ENCODE results near the gene GPER1.

The GPER1 gene

DNA sequence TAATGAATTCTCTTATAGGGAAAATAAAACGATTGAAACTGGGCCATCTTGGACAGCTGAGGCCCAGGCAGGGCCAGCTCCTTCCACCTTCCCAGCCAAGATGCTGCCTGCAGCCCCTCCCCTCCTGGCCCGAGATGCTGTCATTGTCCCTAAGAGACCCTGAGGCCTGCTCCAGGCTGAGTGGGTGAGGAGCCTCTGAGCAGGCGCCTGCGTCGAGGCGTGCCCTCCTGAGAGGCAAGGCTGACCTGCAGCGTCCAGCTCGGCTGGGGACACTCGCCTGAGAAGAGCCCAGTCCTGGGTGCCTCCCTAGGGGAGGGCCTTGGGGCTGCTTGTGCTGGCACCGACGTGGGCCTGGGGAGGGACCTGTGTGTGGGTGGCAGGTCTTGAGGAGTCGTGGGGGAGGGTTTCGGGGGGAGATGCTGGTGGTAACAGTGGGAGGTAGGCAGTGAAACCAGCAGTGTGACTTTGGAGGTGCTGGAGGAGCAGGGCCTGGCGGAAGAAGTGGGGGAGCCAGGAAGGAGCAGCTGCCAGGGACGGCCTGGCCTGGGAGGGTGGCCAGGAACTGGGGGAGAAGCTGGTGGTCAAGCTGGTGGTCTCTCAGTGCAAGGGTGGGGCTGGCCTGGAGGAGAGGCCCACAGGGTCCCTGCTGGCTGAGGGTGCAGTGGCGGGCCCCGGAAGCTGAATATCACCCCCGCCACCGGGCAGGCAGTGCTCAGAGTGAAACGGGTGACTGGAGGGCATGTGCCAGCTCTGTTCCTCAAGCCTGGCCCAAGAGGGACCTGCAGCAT is 35.7 kb upstream of the GPER1 start:
- Histone ChIP-seq H3K27me3 (ENCODE audit: insufficient read depth, low read length) (no peaks in the 10 kb centered on the region), H4K20me1 (ENCODE audit: insufficient read depth, low read length) (no peaks in the 10 kb centered on the region), H3K4me2 (ENCODE audit: low read length) (no peak overlapping the region), H3K9me3 (ENCODE audit: low read length) (no peaks in the 10 kb centered on the region), H3K9ac (ENCODE audit: low read length) (no peak overlapping the region), H2AFZ (ENCODE audit: low read length) (no peak overlapping the region), H3F3A (ENCODE audit: insufficient read depth, low read length) (no peaks in the 10 kb centered on the region), H3K79me2 (ENCODE audit: insufficient read depth, low read length) (no peaks in the 10 kb centered on the region), H3K27ac (ENCODE audit: low read depth, low read length, poor library complexity, severe bottlenecking) (no peak overlapping the region), H3K9me2 (ENCODE audit: low read depth, low read length) (no peaks in the 10 kb centered on the region), H3K36me3 (ENCODE audit: insufficient read depth, low read length) (no peaks in the 10 kb centered on the region), H3K4me1 (ENCODE audit: insufficient read depth, low read length, severe bottlenecking) (no peaks in the 10 kb centered on the region), H3K4me3 (ENCODE audit: low read depth, low read length, poor library complexity, severe bottlenecking) (no peak overlapping the region)
- TF ChIP-seq, protein P1, sequence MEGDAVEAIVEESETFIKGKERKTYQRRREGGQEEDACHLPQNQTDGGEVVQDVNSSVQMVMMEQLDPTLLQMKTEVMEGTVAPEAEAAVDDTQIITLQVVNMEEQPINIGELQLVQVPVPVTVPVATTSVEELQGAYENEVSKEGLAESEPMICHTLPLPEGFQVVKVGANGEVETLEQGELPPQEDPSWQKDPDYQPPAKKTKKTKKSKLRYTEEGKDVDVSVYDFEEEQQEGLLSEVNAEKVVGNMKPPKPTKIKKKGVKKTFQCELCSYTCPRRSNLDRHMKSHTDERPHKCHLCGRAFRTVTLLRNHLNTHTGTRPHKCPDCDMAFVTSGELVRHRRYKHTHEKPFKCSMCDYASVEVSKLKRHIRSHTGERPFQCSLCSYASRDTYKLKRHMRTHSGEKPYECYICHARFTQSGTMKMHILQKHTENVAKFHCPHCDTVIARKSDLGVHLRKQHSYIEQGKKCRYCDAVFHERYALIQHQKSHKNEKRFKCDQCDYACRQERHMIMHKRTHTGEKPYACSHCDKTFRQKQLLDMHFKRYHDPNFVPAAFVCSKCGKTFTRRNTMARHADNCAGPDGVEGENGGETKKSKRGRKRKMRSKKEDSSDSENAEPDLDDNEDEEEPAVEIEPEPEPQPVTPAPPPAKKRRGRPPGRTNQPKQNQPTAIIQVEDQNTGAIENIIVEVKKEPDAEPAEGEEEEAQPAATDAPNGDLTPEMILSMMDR (IDR thresholded peaks at IDR 0.05; ENCODE audit: low read length), result no peak
- no peak for TF ChIP-seq EZH2 (IDR thresholded peaks at IDR 0.05; ENCODE audit: borderline replicate concordance, low read length)

DNA sequence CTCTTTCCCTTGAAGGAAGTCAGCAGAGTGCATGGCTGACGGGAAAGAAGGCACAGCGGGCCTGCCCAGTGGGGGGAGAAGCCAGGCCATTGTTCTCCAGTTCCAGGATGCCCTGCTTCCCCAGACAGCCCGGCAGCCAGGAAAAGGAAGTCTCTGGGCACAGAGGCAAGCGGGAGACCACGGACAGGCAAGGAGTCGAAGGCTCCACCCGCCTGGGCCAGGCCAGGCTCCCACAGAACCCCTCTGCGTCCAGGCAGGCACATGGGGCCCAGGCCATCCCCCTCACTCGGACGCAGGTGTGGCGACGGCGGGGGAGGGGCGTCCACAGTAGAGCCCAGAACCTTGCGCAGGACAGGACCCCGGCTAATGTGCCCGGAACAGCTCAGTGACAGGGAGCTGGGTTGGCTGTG is 34.9 kb upstream of the GPER1 start:
- Histone ChIP-seq H3K27ac (ENCODE audit: low read depth, low read length, poor library complexity, severe bottlenecking) (no peak overlapping the region), H3K9ac (ENCODE audit: low read length) (no peak overlapping the region), H3K4me1 (ENCODE audit: insufficient read depth, low read length, severe bottlenecking) (no peaks in the 10 kb centered on the region), H3F3A (ENCODE audit: insufficient read depth, low read length) (no peaks in the 10 kb centered on the region), H3K4me2 (ENCODE audit: low read length) (no peak overlapping the region), H3K79me2 (ENCODE audit: insufficient read depth, low read length) (no peaks in the 10 kb centered on the region), H3K9me2 (ENCODE audit: low read depth, low read length) (no peaks in the 10 kb centered on the region), H3K36me3 (ENCODE audit: insufficient read depth, low read length) (no peaks in the 10 kb centered on the region), H3K4me3 (ENCODE audit: low read depth, low read length, poor library complexity, severe bottlenecking) (no peak overlapping the region), H3K9me3 (ENCODE audit: low read length) (no peaks in the 10 kb centered on the region), H3K27me3 (ENCODE audit: insufficient read depth, low read length) (no peaks in the 10 kb centered on the region), H2AFZ (ENCODE audit: low read length) (no peak overlapping the region), H4K20me1 (ENCODE audit: insufficient read depth, low read length) (no peaks in the 10 kb centered on the region)
- TF ChIP-seq EZH2 (IDR thresholded peaks at IDR 0.05; ENCODE audit: borderline replicate concordance, low read length), result no peak
- TF ChIP-seq, protein P1 (IDR thresholded peaks at IDR 0.05; ENCODE audit: low read length), result no peak

DNA sequence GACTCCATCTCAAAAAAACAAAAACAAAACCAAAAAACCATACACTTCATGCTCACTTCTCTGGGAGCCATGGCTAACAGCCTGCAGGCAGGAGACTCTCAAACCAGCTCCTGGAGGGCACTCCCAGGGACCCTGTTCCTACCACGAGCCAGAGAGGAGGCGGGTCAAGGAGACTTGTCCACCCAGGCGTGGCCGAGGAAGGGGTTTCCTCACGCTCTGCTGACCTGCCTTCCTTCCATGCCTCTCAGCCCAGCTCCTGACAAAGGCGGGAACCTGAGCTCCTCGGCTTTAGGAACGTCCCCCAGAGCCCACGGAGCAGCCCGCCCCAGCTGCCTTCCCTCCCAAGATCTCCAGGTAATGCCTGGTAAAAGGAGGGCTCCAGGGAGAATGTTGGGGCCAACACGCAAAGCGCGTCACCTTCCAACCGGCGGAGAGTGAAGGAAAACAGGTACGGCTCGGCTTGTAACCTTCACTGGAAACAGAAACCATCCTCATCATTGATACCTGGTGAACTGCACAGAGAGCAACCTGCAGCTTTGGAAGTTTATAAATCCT is 34.0 kb upstream of the GPER1 start:
- Histone ChIP-seq H3K4me1 (ENCODE audit: insufficient read depth, low read length, severe bottlenecking) (no peaks in the 10 kb centered on the region), H3K36me3 (ENCODE audit: insufficient read depth, low read length) (no peaks in the 10 kb centered on the region), H4K20me1 (ENCODE audit: insufficient read depth, low read length) (no peaks in the 10 kb centered on the region), H3K79me2 (ENCODE audit: insufficient read depth, low read length) (no peaks in the 10 kb centered on the region), H2AFZ (ENCODE audit: low read length) (no peak overlapping the region), H3K9me2 (ENCODE audit: low read depth, low read length) (no peaks in the 10 kb centered on the region), H3K9ac (ENCODE audit: low read length) (no peak overlapping the region), H3F3A (ENCODE audit: insufficient read depth, low read length) (no peaks in the 10 kb centered on the region), H3K9me3 (ENCODE audit: low read length) (no peaks in the 10 kb centered on the region), H3K4me3 (ENCODE audit: low read depth, low read length, poor library complexity, severe bottlenecking) (no peak overlapping the region), H3K4me2 (ENCODE audit: low read length) (no peak overlapping the region), H3K27me3 (ENCODE audit: insufficient read depth, low read length) (no peaks in the 10 kb centered on the region), H3K27ac (ENCODE audit: low read depth, low read length, poor library complexity, severe bottlenecking) (no peak overlapping the region)
- TF ChIP-seq, protein P1 (IDR thresholded peaks at IDR 0.05; ENCODE audit: low read length), result no peak
- no peak for TF ChIP-seq EZH2 (IDR thresholded peaks at IDR 0.05; ENCODE audit: borderline replicate concordance, low read length)
